OCI-LY7 (cell line): ENCODE measurements around the gene TRPM3.

Experiments used
- CTCF ChIP-seq: fragments of 200-600 bp; sonication (generic); conservative IDR thresholded peaks from 2 replicates; pipeline ENCODE4 v1.5.1; 2014; ENCODE audit warnings: mild to moderate bottlenecking, antibody characterized with exemption, low read length, moderate library complexity, mixed read lengths
- EZH2phosphoT487 ChIP-seq: fragments of 200-600 bp; sonication (generic); IDR thresholded peaks from 2 replicates; pipeline ENCODE4 v1.6.1; 2018; ENCODE audit warnings: low read depth, borderline replicate concordance, mild to moderate bottlenecking, mixed run types, antibody characterized with exemption, low read length, moderate library complexity, mixed read lengths

- no peak for TF ChIP-seq CTCF
- TF ChIP-seq EZH2phosphoT487 = no peak
These were observed 16.2 kb downstream of the TRPM3 start for GRCh38 chr9:71105192-71105591.
